Glutamatergic neuron (in vitro differentiated cells): Measurements from ENCODE around the gene RNF123. TPM values are rescaled to one million over a fixed set of nuclear protein-coding genes. Genes with fewer than 3 reads are reported as not detected.

Source experiments
- DNase-seq: peaks from one replicate; pipeline ENCODE4 v3.0.0; 2022
- H3K27ac Mint-ChIP-seq: one replicate; pipeline ENCODE4 v1.8.0; 2020; ENCODE audit warnings: mild to moderate bottlenecking, mixed read lengths, inconsistent platforms; ENCODE audit not compliant: unreplicated experiment
- H3K27me3 Mint-ChIP-seq: one replicate; pipeline ENCODE4 v1.8.0; 2020; ENCODE audit warnings: mild to moderate bottlenecking, moderate library complexity, mixed read lengths, inconsistent platforms; ENCODE audit not compliant: unreplicated experiment
- H3K36me3 Mint-ChIP-seq: one replicate; pipeline ENCODE4 v1.8.0; 2020; ENCODE audit warnings: mild to moderate bottlenecking, mixed read lengths, inconsistent platforms; ENCODE audit not compliant: unreplicated experiment
- H3K4me1 Mint-ChIP-seq: one replicate; pipeline ENCODE4 v1.8.0; 2020; ENCODE audit warnings: mild to moderate bottlenecking, low read depth, mixed read lengths, inconsistent platforms; ENCODE audit not compliant: unreplicated experiment
- H3K4me3 Mint-ChIP-seq: one replicate; pipeline ENCODE4 v1.8.0; 2020; ENCODE audit warnings: mild to moderate bottlenecking, mixed read lengths, inconsistent platforms; ENCODE audit not compliant: unreplicated experiment
- H3K9me3 Mint-ChIP-seq: one replicate; pipeline ENCODE4 v1.8.0; 2020; ENCODE audit warnings: mild to moderate bottlenecking, moderate library complexity, mixed read lengths, inconsistent platforms; ENCODE audit not compliant: unreplicated experiment
- total RNA-seq: library from RNA; stranded (reverse); fragmentation: NEBNext Ultra II Directional; extraction: Animal tissue kit (Norgen Biotek cat#: 25700); gene quantifications from one replicate; pipeline ENCODE4 v1.2.1, GENCODE V29; 2021; ENCODE audit not compliant: unreplicated experiment
- TF ChIP-seq, protein P1 (sequence below): fragments of 200-600 bp; sonication (generic); IDR thresholded peaks from one replicate; pipeline ENCODE4 v1.5.0; 2021; ENCODE audit not compliant: partially characterized antibody, unreplicated experiment

Gene RNF123
- total RNA-seq, 1 donor from 2014 or later, result 56.6 TPM

GRCh38 chr3:49712631-49713317 lies 23.4 kb downstream of the RNF123 start:
- Mint-ChIP-seq H3K27me3 (peaks cover 8% of the 10 kb centered on the region), H3K36me3 (no peaks in the 10 kb centered on the region), H3K4me1 (peaks cover 8% of the 10 kb centered on the region), H3K9me3 (peaks cover 4% of the 10 kb centered on the region), H3K27ac (no peak overlapping the region), H3K4me3 (no peak overlapping the region)
- no peak for DNase-seq
- TF ChIP-seq, protein P1, sequence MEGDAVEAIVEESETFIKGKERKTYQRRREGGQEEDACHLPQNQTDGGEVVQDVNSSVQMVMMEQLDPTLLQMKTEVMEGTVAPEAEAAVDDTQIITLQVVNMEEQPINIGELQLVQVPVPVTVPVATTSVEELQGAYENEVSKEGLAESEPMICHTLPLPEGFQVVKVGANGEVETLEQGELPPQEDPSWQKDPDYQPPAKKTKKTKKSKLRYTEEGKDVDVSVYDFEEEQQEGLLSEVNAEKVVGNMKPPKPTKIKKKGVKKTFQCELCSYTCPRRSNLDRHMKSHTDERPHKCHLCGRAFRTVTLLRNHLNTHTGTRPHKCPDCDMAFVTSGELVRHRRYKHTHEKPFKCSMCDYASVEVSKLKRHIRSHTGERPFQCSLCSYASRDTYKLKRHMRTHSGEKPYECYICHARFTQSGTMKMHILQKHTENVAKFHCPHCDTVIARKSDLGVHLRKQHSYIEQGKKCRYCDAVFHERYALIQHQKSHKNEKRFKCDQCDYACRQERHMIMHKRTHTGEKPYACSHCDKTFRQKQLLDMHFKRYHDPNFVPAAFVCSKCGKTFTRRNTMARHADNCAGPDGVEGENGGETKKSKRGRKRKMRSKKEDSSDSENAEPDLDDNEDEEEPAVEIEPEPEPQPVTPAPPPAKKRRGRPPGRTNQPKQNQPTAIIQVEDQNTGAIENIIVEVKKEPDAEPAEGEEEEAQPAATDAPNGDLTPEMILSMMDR, result no peak

GRCh38 chr3:49713336-49714105 lies 24.2 kb downstream of the RNF123 start:
- no peak for DNase-seq
- H3K9me3 Mint-ChIP-seq, result peaks cover 4% of the 10 kb centered on the region
- no peak overlapping the region for H3K4me3 Mint-ChIP-seq
- H3K27me3 Mint-ChIP-seq, result peaks cover 6% of the 10 kb centered on the region
- no peak overlapping the region for H3K27ac Mint-ChIP-seq
- H3K4me1 Mint-ChIP-seq, result peaks cover 3% of the 10 kb centered on the region
- TF ChIP-seq, protein P1, result no peak
- no peaks in the 10 kb centered on the region for H3K36me3 Mint-ChIP-seq

- H3K27ac Mint-ChIP-seq, result no peak overlapping the region
- no peak overlapping the region for H3K4me3 Mint-ChIP-seq
- H3K36me3 Mint-ChIP-seq, result no peaks in the 10 kb centered on the region
- peaks cover 14% of the 10 kb centered on the region for H3K27me3 Mint-ChIP-seq
- H3K4me1 Mint-ChIP-seq, result peaks cover 8% of the 10 kb centered on the region
- TF ChIP-seq, protein P1, result no peak
- peaks cover 8% of the 10 kb centered on the region for H3K9me3 Mint-ChIP-seq
- DNase-seq, result no peak
These were observed 25.6 kb downstream of the RNF123 start for GRCh38 chr3:49714728-49715550.

DNA sequence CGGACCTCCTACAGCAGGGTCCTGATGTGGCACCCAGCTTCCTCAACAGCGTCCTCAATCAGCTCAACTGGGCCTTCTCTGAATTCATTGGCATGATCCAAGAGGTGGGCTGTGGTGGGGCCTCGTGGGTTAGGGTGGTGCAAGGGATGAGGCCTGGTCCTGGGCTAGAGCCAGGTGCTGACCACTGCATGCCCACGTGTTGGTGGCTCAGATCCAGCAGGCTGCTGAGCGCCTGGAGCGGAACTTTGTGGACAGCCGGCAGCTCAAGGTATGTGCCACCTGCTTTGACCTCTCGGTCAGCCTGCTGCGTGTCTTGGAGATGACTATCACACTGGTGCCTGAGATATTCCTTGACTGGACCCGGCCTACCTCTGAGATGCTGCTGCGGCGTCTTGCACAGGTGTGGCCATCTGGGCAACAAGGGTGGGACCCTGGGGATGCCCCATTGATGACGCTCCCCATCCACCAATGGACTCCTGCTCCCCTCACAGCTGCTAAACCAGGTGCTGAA lies 26.3 kb downstream of the RNF123 start:
- Mint-ChIP-seq H3K4me1 (peaks cover 9% of the 10 kb centered on the region), H3K27me3 (peaks cover 20% of the 10 kb centered on the region), H3K4me3 (no peak overlapping the region), H3K36me3 (no peaks in the 10 kb centered on the region), H3K9me3 (peaks cover 11% of the 10 kb centered on the region), H3K27ac (no peak overlapping the region)
- TF ChIP-seq, protein P1, result no peak
- DNase-seq, result no peak
